Measurements from ENCODE around the gene COL7A1. TPM values are rescaled to one million over a fixed set of nuclear protein-coding genes. Genes with fewer than 3 reads are reported as not detected.

The COL7A1 gene
- total and polyA plus RNA-seq, 2 of the 13 experiments (the other 11 are each of a cell fraction or from before 2014, with no cell fraction given) = 2.7 to 11.7 TPM

DNA sequence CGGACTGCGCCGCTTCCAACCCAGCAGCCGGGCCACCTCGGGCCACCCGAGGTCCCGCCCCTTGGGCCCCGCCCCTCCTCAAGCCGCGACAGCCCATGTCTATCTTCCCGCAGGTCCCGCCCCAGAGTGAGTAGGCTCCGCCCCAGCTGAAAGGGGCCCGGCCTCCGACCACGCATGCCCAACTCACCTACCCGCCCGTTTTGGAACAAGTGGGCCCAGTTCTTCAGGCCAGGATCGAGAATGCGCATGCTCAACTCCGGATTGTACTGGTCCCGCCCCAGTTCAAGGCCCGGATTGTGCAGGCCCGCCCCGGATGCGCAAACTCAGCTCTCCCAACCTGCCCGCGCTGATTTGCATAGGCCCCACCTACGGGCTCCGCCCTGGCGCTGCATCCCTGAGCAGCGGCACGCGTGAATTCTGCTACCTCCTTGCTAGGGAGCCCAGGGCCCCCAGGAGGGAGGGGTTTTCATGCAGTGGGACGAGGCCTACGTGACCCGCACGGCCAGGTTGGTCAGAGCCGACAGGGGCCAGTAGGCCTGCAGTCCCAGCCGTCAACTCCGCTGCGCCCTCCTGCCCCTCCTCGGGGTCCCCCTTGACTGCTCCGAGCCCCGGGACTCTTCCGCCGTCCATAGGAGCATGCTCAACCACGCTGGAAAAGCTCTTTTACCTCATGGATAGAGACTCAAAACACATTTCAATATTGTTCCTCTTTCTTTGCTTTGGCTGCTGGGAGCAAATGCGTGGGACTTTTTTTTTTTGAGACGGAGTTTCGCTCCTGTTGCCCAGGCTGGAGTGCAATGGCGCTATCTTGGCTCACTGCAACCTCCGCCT, 38.1 kb downstream of the COL7A1 start, which contains the start of gene PFKFB4 (continued):
- TF ChIP-seq SP2 (CRISPR knock-in tag; IDR thresholded peaks at IDR 0.05) (peak; percentile 56; the same call in 1 of the 2 replicates), ZBTB1 (CRISPR knock-in tag; IDR thresholded peaks at IDR 0.05; ENCODE audit: borderline replicate concordance) (no peak), TCF7L2 (IDR thresholded peaks at IDR 0.05; ENCODE audit: low read depth, low read length) (no peak), FOXK1 (CRISPR knock-in tag; IDR thresholded peaks at IDR 0.05; ENCODE audit: borderline replicate concordance, low read depth) (peak; percentile 57; the same call in 1 of the 2 replicates), ZNF496 (CRISPR knock-in tag; IDR thresholded peaks at IDR 0.05; ENCODE audit: insufficient replicate concordance) (no peak), MBD4 (IDR thresholded peaks at IDR 0.05; ENCODE audit: borderline replicate concordance, low read length) (no peak), MXD4 (CRISPR knock-in tag; IDR thresholded peaks at IDR 0.05) (peak; percentile 74), KAT2B (IDR thresholded peaks at IDR 0.05; ENCODE audit: borderline replicate concordance, low read depth, low read length) (no peak), ARNTL (CRISPR knock-in tag; IDR thresholded peaks at IDR 0.05) (peak; percentile 88), ZFP1 (CRISPR knock-in tag; IDR thresholded peaks at IDR 0.05) (peak; percentile 24; the same call in 1 of the 2 replicates), MTF2 (CRISPR knock-in tag; IDR thresholded peaks at IDR 0.05; ENCODE audit: borderline replicate concordance) (no peak), SAP130 (CRISPR knock-in tag; IDR thresholded peaks at IDR 0.05; ENCODE audit: low read depth) (peak; percentile 82), KLF15 (CRISPR knock-in tag; IDR thresholded peaks at IDR 0.05; ENCODE audit: borderline replicate concordance) (no peak; the same call in 1 of the 2 replicates), ZNF850 (CRISPR knock-in tag; conservative IDR thresholded peaks at IDR 0.05) (no peak), SMARCE1 (IDR thresholded peaks at IDR 0.05; ENCODE audit: borderline replicate concordance) (no peak), SP4 (CRISPR knock-in tag; IDR thresholded peaks at IDR 0.05) (peak; percentile 96), ZC3H4 (CRISPR knock-in tag; IDR thresholded peaks at IDR 0.05; ENCODE audit: borderline replicate concordance) (no peak)
- TF ChIP-seq, protein P1, sequence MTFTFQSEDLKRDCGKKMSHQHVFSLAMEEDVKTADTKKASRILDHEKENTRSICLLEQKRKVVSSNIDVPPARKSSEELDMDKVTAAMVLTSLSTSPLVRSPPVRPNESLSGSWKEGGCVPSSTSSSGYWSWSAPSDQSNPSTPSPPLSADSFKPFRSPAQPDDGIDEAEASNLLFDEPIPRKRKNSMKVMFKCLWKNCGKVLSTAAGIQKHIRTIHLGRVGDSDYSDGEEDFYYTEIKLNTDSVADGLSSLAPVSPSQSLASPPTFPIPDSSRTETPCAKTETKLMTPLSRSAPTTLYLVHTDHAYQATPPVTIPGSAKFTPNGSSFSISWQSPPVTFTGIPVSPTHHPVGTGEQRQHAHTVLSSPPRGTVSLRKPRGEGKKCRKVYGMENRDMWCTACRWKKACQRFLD (CRISPR knock-in tag; IDR thresholded peaks at IDR 0.05; ENCODE audit: borderline replicate concordance) = no peak; the same call in 1 of the 2 replicates
- TF ChIP-seq, protein P2, sequence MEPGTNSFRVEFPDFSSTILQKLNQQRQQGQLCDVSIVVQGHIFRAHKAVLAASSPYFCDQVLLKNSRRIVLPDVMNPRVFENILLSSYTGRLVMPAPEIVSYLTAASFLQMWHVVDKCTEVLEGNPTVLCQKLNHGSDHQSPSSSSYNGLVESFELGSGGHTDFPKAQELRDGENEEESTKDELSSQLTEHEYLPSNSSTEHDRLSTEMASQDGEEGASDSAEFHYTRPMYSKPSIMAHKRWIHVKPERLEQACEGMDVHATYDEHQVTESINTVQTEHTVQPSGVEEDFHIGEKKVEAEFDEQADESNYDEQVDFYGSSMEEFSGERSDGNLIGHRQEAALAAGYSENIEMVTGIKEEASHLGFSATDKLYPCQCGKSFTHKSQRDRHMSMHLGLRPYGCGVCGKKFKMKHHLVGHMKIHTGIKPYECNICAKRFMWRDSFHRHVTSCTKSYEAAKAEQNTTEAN (CRISPR knock-in tag; conservative IDR thresholded peaks at IDR 0.05) = no peak
- TF ChIP-seq, protein P3, sequence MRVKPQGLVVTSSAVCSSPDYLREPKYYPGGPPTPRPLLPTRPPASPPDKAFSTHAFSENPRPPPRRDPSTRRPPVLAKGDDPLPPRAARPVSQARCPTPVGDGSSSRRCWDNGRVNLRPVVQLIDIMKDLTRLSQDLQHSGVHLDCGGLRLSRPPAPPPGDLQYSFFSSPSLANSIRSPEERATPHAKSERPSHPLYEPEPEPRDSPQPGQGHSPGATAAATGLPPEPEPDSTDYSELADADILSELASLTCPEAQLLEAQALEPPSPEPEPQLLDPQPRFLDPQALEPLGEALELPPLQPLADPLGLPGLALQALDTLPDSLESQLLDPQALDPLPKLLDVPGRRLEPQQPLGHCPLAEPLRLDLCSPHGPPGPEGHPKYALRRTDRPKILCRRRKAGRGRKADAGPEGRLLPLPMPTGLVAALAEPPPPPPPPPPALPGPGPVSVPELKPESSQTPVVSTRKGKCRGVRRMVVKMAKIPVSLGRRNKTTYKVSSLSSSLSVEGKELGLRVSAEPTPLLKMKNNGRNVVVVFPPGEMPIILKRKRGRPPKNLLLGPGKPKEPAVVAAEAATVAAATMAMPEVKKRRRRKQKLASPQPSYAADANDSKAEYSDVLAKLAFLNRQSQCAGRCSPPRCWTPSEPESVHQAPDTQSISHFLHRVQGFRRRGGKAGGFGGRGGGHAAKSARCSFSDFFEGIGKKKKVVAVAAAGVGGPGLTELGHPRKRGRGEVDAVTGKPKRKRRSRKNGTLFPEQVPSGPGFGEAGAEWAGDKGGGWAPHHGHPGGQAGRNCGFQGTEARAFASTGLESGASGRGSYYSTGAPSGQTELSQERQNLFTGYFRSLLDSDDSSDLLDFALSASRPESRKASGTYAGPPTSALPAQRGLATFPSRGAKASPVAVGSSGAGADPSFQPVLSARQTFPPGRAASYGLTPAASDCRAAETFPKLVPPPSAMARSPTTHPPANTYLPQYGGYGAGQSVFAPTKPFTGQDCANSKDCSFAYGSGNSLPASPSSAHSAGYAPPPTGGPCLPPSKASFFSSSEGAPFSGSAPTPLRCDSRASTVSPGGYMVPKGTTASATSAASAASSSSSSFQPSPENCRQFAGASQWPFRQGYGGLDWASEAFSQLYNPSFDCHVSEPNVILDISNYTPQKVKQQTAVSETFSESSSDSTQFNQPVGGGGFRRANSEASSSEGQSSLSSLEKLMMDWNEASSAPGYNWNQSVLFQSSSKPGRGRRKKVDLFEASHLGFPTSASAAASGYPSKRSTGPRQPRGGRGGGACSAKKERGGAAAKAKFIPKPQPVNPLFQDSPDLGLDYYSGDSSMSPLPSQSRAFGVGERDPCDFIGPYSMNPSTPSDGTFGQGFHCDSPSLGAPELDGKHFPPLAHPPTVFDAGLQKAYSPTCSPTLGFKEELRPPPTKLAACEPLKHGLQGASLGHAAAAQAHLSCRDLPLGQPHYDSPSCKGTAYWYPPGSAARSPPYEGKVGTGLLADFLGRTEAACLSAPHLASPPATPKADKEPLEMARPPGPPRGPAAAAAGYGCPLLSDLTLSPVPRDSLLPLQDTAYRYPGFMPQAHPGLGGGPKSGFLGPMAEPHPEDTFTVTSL (CRISPR knock-in tag; IDR thresholded peaks at IDR 0.05; ENCODE audit: borderline replicate concordance) = no peak
- TF ChIP-seq, protein P4, sequence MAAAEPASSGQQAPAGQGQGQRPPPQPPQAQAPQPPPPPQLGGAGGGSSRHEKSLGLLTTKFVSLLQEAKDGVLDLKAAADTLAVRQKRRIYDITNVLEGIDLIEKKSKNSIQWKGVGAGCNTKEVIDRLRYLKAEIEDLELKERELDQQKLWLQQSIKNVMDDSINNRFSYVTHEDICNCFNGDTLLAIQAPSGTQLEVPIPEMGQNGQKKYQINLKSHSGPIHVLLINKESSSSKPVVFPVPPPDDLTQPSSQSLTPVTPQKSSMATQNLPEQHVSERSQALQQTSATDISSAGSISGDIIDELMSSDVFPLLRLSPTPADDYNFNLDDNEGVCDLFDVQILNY (CRISPR knock-in tag; conservative IDR thresholded peaks at IDR 0.05) = no peak

Data from HepG2 (cell line).